ENCODE measurements around the gene ITSN2. TPM values are rescaled to one million over a fixed set of nuclear protein-coding genes. Genes with fewer than 3 reads are reported as not detected.

ITSN2 gene
- total RNA-seq, 1 donor from 2014 or later, result 10.4 TPM

DNA sequence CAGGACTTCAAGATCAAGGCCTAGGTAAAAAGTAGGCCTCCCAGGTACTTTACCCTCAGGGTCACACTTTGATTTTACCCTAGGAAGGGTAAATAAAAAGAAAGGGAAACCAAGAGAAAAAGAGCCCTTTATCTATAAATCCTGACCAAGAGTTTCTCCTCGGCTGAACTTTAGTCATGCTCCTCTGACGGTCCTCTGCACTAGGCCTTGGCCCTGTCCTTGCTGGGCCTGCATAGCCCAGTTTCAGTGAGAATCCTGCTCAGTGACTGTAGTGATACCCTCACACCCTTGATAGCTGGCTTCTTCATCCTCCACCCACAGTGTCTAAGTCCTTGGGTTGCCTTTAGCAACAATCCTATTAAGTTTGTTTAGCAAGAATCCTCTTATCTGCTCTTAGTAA is 20.5 kb upstream of the ITSN2 start:
- Histone ChIP-seq H3F3A (ENCODE audit: low read depth) (no peaks in the 10 kb centered on the region), H3K9ac (no peak overlapping the region), H3K4me3 (no peak overlapping the region), H3K36me3 (no peaks in the 10 kb centered on the region), H3K4me1 (no peaks in the 10 kb centered on the region), H3K9me3 (ENCODE audit: low read depth) (no peaks in the 10 kb centered on the region), H3K27me3 (no peaks in the 10 kb centered on the region), H3K4me2 (no peak overlapping the region), H3K27ac (no peak overlapping the region), H3K79me2 (ENCODE audit: low read depth) (no peaks in the 10 kb centered on the region), H2AFZ (replicated peaks) (no peak overlapping the region), H4K20me1 (ENCODE audit: low read depth) (no peaks in the 10 kb centered on the region)
- peaks cover 6% of the 10 kb centered on the region for H3K27me3 Mint-ChIP-seq (ENCODE audit: insufficient read depth, low read depth)
- peaks cover 4% of the 10 kb centered on the region for H3K4me1 Mint-ChIP-seq
- H3K27ac Mint-ChIP-seq, result no peak overlapping the region
- H3K4me3 Mint-ChIP-seq, result no peak overlapping the region
- no peaks in the 10 kb centered on the region for H3K9me3 Mint-ChIP-seq
- DNase-seq (ENCODE audit: low spot score), result no peak
- H3K36me3 Mint-ChIP-seq, result no peaks in the 10 kb centered on the region
- TF ChIP-seq EZH2phosphoT487 (IDR thresholded peaks at IDR 0.05) (no peak), EZH2 (IDR thresholded peaks at IDR 0.05) (no peak)
- TF ChIP-seq, protein P1, sequence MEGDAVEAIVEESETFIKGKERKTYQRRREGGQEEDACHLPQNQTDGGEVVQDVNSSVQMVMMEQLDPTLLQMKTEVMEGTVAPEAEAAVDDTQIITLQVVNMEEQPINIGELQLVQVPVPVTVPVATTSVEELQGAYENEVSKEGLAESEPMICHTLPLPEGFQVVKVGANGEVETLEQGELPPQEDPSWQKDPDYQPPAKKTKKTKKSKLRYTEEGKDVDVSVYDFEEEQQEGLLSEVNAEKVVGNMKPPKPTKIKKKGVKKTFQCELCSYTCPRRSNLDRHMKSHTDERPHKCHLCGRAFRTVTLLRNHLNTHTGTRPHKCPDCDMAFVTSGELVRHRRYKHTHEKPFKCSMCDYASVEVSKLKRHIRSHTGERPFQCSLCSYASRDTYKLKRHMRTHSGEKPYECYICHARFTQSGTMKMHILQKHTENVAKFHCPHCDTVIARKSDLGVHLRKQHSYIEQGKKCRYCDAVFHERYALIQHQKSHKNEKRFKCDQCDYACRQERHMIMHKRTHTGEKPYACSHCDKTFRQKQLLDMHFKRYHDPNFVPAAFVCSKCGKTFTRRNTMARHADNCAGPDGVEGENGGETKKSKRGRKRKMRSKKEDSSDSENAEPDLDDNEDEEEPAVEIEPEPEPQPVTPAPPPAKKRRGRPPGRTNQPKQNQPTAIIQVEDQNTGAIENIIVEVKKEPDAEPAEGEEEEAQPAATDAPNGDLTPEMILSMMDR (IDR thresholded peaks at IDR 0.05), result no peak

DNA sequence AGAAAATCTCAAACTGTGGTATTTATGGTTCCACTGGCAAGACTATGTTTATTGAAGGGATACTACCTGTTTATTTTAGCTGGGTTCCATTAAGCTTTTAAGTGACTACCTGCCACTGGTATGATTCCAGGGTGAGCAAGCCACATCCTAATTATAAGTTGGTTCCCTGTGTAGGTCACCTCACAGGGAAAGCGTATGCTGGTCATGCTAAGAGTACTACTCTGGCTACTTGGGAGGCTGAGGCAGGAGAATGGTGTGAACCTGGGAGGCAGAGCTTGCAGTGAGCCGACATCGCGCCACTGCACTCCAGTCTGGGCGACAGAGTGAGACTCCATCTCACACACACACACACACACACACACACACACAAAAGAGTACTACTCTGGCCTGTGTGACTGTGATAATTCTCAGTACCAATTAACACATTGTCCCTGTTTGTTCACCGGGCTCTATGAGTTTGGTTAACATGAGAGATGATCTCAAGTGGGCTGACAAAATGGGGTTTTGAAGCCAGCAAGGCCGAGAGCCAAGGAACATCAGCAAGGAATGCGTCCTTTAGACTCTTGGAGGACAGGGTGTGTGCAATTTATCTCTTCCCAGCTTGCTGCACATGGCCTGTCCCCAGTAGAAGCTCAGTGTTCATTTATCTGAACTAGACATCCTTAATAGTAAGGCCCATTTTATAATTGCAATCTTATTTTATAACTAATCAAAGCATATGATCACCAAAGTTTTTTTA is 15.2 kb upstream of the ITSN2 start:
- H3K27ac ChIP-seq, result no peak overlapping the region
- Mint-ChIP-seq H3K4me3 (no peak overlapping the region), H3K27ac (no peak overlapping the region), H3K27me3 (ENCODE audit: insufficient read depth, low read depth) (no peaks in the 10 kb centered on the region), H3K9me3 (no peaks in the 10 kb centered on the region), H3K4me1 (peaks cover 5% of the 10 kb centered on the region), H3K36me3 (no peaks in the 10 kb centered on the region)
- DNase-seq (ENCODE audit: low spot score), result no peak
- no peaks in the 10 kb centered on the region for H3K27me3 ChIP-seq
- no peaks in the 10 kb centered on the region for H3F3A ChIP-seq (ENCODE audit: low read depth)
- H3K4me2 ChIP-seq, result no peak overlapping the region
- H2AFZ ChIP-seq (replicated peaks), result no peak overlapping the region
- no peak overlapping the region for H3K9ac ChIP-seq
- no peak overlapping the region for H3K4me3 ChIP-seq
- no peaks in the 10 kb centered on the region for H3K36me3 ChIP-seq
- H3K9me3 ChIP-seq (ENCODE audit: low read depth), result no peaks in the 10 kb centered on the region
- no peak for TF ChIP-seq EZH2phosphoT487 (IDR thresholded peaks at IDR 0.05)
- no peak for TF ChIP-seq EZH2 (IDR thresholded peaks at IDR 0.05)
- TF ChIP-seq, protein P1 (IDR thresholded peaks at IDR 0.05), result no peak
- no peaks in the 10 kb centered on the region for H3K4me1 ChIP-seq
- no peaks in the 10 kb centered on the region for H3K79me2 ChIP-seq (ENCODE audit: low read depth)
- H4K20me1 ChIP-seq (ENCODE audit: low read depth), result no peaks in the 10 kb centered on the region

DNA sequence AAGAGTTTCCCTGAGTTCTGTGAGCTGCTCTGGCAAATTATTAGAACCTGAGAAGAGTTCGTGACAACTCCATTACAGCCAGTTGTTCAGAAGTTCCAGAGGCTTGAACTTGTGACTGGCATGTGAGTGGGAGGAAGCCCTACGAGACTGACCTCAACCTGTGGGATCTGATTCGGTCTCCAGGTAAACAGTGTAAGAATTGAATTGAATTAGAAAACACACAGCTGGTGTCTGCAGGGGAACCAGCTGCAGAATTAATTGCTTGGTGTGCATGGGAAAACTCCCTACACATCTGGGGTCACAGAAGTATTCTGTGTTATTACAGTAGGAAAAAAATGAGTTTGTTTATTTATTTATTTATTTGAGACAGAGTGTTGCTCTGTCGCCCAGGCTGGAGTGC is 14.0 kb upstream of the ITSN2 start:
- H3K4me1 ChIP-seq, result no peaks in the 10 kb centered on the region
- no peak overlapping the region for H3K27ac ChIP-seq
- H3K9me3 ChIP-seq (ENCODE audit: low read depth), result no peaks in the 10 kb centered on the region
- H4K20me1 ChIP-seq (ENCODE audit: low read depth), result no peaks in the 10 kb centered on the region
- H3K4me2 ChIP-seq, result no peak overlapping the region
- H3K4me3 ChIP-seq, result no peak overlapping the region
- H3K36me3 Mint-ChIP-seq, result no peaks in the 10 kb centered on the region
- H3K4me1 Mint-ChIP-seq, result peaks cover 5% of the 10 kb centered on the region
- no peaks in the 10 kb centered on the region for H3K27me3 ChIP-seq
- no peak overlapping the region for H3K9ac ChIP-seq
- H3K79me2 ChIP-seq (ENCODE audit: low read depth), result no peaks in the 10 kb centered on the region
- no peaks in the 10 kb centered on the region for H3K36me3 ChIP-seq
- no peak overlapping the region for H2AFZ ChIP-seq (replicated peaks)
- no peaks in the 10 kb centered on the region for H3K27me3 Mint-ChIP-seq (ENCODE audit: insufficient read depth, low read depth)
- no peak overlapping the region for H3K4me3 Mint-ChIP-seq
- no peaks in the 10 kb centered on the region for H3K9me3 Mint-ChIP-seq
- H3F3A ChIP-seq (ENCODE audit: low read depth), result no peaks in the 10 kb centered on the region
- TF ChIP-seq, protein P1 (IDR thresholded peaks at IDR 0.05), result no peak
- TF ChIP-seq EZH2 (IDR thresholded peaks at IDR 0.05) (no peak), EZH2phosphoT487 (IDR thresholded peaks at IDR 0.05) (no peak)
- DNase-seq (ENCODE audit: low spot score), result no peak
- no peak overlapping the region for H3K27ac Mint-ChIP-seq

Measured in neural progenitor cell (in vitro differentiated cells).